GM20000 (cell line): ENCODE data around the gene WDR91.

Experiments used
- DNase-seq: peaks from one replicate; pipeline ENCODE4 v3.0.0; 2012; ENCODE audit warnings: low spot score
- TF ChIP-seq, protein P1 (sequence below): IDR thresholded peaks from 2 replicates; pipeline ENCODE4 v1.5.1; 2012; ENCODE audit warnings: mild to moderate bottlenecking, control low read depth; ENCODE audit errors: extremely low read depth, missing control alignments

Gene WDR91

GRCh38 chr7:135211179-135211945 lies at the start of gene WDR91:
TSS of gene WDR91 (minus strand) at chr7:135211526. CDS start at chr7:135211502, 24 bp downstream.
- TF ChIP-seq, protein P1, sequence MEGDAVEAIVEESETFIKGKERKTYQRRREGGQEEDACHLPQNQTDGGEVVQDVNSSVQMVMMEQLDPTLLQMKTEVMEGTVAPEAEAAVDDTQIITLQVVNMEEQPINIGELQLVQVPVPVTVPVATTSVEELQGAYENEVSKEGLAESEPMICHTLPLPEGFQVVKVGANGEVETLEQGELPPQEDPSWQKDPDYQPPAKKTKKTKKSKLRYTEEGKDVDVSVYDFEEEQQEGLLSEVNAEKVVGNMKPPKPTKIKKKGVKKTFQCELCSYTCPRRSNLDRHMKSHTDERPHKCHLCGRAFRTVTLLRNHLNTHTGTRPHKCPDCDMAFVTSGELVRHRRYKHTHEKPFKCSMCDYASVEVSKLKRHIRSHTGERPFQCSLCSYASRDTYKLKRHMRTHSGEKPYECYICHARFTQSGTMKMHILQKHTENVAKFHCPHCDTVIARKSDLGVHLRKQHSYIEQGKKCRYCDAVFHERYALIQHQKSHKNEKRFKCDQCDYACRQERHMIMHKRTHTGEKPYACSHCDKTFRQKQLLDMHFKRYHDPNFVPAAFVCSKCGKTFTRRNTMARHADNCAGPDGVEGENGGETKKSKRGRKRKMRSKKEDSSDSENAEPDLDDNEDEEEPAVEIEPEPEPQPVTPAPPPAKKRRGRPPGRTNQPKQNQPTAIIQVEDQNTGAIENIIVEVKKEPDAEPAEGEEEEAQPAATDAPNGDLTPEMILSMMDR = no peak

GRCh38 chr7:135260470-135260869 lies 49.1 kb upstream of the WDR91 start:
- TF ChIP-seq, protein P1 = no peak
- DNase-seq = no peak

More at GRCh38 chr7:135211179-135211945, at the start of gene WDR91:
- peak; percentile 100 for DNase-seq

DNA sequence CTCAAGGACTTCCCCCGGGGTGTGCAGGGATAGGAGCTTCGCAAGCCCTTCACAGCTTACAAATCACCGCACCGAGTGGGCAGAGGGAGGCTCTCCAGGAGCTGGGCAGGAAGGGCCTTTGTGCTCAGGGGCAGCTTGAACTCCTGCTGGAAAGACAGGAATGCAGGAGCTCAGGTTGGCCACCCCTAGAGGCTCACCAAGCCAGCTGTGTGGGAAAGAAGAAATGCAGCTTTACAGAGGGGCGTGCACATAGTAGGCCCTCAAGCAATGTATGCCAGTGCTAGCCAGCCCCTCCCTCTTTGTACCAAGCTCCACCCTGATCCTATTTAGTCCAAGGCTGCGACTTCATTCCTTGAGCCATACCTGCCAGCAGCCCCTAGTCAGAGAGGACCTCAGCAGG lies 48.4 kb upstream of the WDR91 start:
- DNase-seq = no peak
- TF ChIP-seq, protein P1 = no peak

- TF ChIP-seq, protein P1 = no peak
- DNase-seq = no peak
Measured at GRCh38 chr7:135258585-135258984, 47.3 kb upstream of the WDR91 start.

GRCh38 chr7:135257790-135258189 lies 46.5 kb upstream of the WDR91 start:
- TF ChIP-seq, protein P1 = no peak
- no peak for DNase-seq

DNA sequence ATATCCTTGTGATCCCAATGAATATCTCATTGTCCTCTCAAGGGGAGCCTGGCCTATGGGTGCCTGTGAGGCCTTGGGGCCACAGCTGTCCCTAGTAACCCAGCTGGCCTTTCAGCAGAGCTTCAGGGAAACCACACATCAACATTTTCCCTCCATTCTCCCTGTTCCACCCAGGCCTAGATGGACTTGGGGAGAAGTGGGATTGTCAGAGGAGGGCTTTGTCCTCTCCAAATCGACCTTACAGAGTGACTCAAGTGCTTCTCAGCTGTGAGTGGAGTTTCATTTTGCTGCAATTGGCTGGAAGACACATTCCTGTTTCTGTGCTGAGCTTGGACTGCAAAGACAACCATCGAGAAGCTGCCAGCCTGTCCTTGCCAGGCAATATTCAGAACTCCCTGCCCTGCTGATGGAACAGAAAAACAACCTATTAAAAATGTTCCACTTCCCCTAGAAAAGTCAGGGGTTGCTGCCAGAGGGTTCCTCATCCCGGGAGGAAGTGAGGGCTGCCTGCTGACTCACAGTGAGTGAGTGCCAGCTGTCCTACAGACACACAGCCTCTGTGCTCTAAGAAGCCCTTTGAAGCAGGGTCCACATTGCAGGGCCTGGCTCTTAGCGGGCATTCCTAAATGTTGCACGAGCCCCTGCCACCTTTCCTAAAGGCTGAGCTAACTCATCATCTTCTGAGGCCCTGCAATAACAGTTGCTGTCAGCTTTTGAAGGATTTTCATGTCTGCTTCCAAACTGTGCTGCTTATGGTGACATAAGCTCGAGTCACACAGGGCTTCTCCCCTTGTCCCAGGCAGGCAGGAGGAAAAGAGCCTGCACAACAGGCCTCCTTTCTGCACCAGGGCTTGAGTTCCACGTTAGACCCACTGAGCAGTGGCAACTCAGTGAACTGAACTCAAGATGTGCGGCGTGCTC lies 42.8 kb upstream of the WDR91 start:
- no peak for DNase-seq
- TF ChIP-seq, protein P1 = no peak
